H9 (cell line): ENCODE data around the gene TRABD2B. TPM values are rescaled to one million over a fixed set of nuclear protein-coding genes. Genes with fewer than 3 reads are reported as not detected.

ENCODE experiments used
- DNase-seq: peaks from one replicate; pipeline ENCODE4 v3.0.0-alpha.2; 2017
- H2AFZ ChIP-seq: one replicate; pipeline ENCODE4 v1.6.1; 2013; ENCODE audit warnings: mild to moderate bottlenecking, low read length, control low read depth, moderate library complexity
- H2AK5ac ChIP-seq: 2 replicates; pipeline ENCODE4 v1.6.1; 2013; ENCODE audit warnings: low read length, control low read depth, mixed read lengths; ENCODE audit not compliant: insufficient read length
- H2BK120ac ChIP-seq: one replicate; pipeline ENCODE4 v1.6.1; 2013; ENCODE audit warnings: low read depth, mild to moderate bottlenecking, low read length, control low read depth, inconsistent platforms; ENCODE audit not compliant: poor library complexity, severe bottlenecking
- H2BK12ac ChIP-seq: 2 replicates; pipeline ENCODE4 v1.6.1; 2013; ENCODE audit warnings: low read length, control low read depth, mixed read lengths, low read depth; ENCODE audit not compliant: insufficient read length
- H2BK15ac ChIP-seq: 2 replicates; pipeline ENCODE4 v1.6.1; 2013; ENCODE audit warnings: low read depth, low read length, control low read depth
- H2BK20ac ChIP-seq: one replicate; pipeline ENCODE4 v1.6.1; 2013; ENCODE audit warnings: low read depth, mild to moderate bottlenecking, low read length, control low read depth, inconsistent platforms; ENCODE audit not compliant: poor library complexity, severe bottlenecking
- H2BK5ac ChIP-seq: 2 replicates; pipeline ENCODE4 v1.6.1; 2013; ENCODE audit warnings: low read length, control low read depth, mixed read lengths; ENCODE audit not compliant: insufficient read length
- H3K14ac ChIP-seq: 2 replicates; pipeline ENCODE4 v1.6.1; 2013; ENCODE audit warnings: low read length, control low read depth; ENCODE audit not compliant: insufficient read depth
- H3K18ac ChIP-seq: 2 replicates; pipeline ENCODE4 v1.6.1; 2013; ENCODE audit warnings: low read depth, mild to moderate bottlenecking, mixed read lengths, low read length, control low read depth; ENCODE audit not compliant: insufficient read length
- H3K23ac ChIP-seq: 2 replicates; pipeline ENCODE4 v1.6.1; 2013; ENCODE audit warnings: low read length, control low read depth, mixed read lengths, low read depth; ENCODE audit not compliant: insufficient read length
- H3K23me2 ChIP-seq: 2 replicates; pipeline ENCODE4 v1.6.1; 2013; ENCODE audit warnings: low read depth, mild to moderate bottlenecking, mixed read lengths, low read length, control low read depth; ENCODE audit not compliant: insufficient read length, poor library complexity, severe bottlenecking
- H3K27ac ChIP-seq: 2 replicates; pipeline ENCODE4 v1.5.1; 2013; ENCODE audit warnings: low read length, control low read depth, mixed read lengths, low read depth; ENCODE audit not compliant: insufficient read length
- H3K27me3 ChIP-seq: 2 replicates; pipeline ENCODE4 v1.6.1; 2013; ENCODE audit warnings: low read length, control low read depth, inconsistent platforms; ENCODE audit not compliant: insufficient read depth
- H3K4ac ChIP-seq: 2 replicates; pipeline ENCODE4 v1.6.1; 2013; ENCODE audit warnings: low read depth, mild to moderate bottlenecking, control low read depth, inconsistent platforms, low read length, moderate library complexity
- H3K4me1 ChIP-seq: 2 replicates; pipeline ENCODE4 v1.6.1; 2013; ENCODE audit warnings: low read length, control low read depth, inconsistent platforms; ENCODE audit not compliant: insufficient read depth
- H3K4me2 ChIP-seq: 2 replicates; pipeline ENCODE4 v1.6.1; 2013; ENCODE audit warnings: low read length, control low read depth, mixed read lengths; ENCODE audit not compliant: insufficient read length, insufficient read depth
- H3K56ac ChIP-seq: 2 replicates; pipeline ENCODE4 v1.6.1; 2013; ENCODE audit warnings: low read depth, mild to moderate bottlenecking, mixed read lengths, low read length, control low read depth; ENCODE audit not compliant: insufficient read length
- H3K79me1 ChIP-seq: 2 replicates; pipeline ENCODE4 v1.6.1; 2013; ENCODE audit warnings: low read depth, mild to moderate bottlenecking, moderate library complexity, low read length, control low read depth, inconsistent platforms; ENCODE audit not compliant: insufficient read depth, poor library complexity, severe bottlenecking
- H3K79me2 ChIP-seq: 2 replicates; pipeline ENCODE4 v1.6.1; 2013; ENCODE audit warnings: low read length, control low read depth, inconsistent platforms; ENCODE audit not compliant: insufficient read depth
- H3K9ac ChIP-seq: 2 replicates; pipeline ENCODE4 v1.6.1; 2013; ENCODE audit warnings: low read length, control low read depth, mixed read lengths; ENCODE audit not compliant: insufficient read length; ENCODE audit errors: extremely low read depth
- H3K9me3 ChIP-seq: one replicate; pipeline ENCODE4 v1.6.1; 2013; ENCODE audit warnings: low read depth, low read length, inconsistent platforms; ENCODE audit not compliant: control insufficient read depth
- H3T11ph ChIP-seq: one replicate; pipeline ENCODE4 v1.6.1; 2013; ENCODE audit warnings: mild to moderate bottlenecking, low read length, control low read depth, inconsistent platforms
- H4K20me1 ChIP-seq: one replicate; pipeline ENCODE4 v1.6.1; 2013; ENCODE audit not compliant: control insufficient read depth, insufficient read length, insufficient read depth
- H4K5ac ChIP-seq: 2 replicates; pipeline ENCODE4 v1.6.1; 2013; ENCODE audit warnings: low read depth, mild to moderate bottlenecking, mixed read lengths, low read length, control low read depth; ENCODE audit not compliant: insufficient read length
- H4K8ac ChIP-seq: replicated peaks from 2 replicates; pipeline ENCODE4 v1.6.1; 2013; ENCODE audit warnings: low read length, control low read depth, mixed read lengths, low read depth; ENCODE audit not compliant: insufficient read length
- H4K91ac ChIP-seq: 2 replicates; pipeline ENCODE4 v1.6.1; 2013; ENCODE audit warnings: low read depth, mild to moderate bottlenecking, moderate library complexity, mixed read lengths, low read length, control low read depth; ENCODE audit not compliant: insufficient read length
- H3K27ac Mint-ChIP-seq, 3 experiments: 2 replicates in 2 of 3; 3 replicates in 1 of 3; pipeline ENCODE4 v1.8.0; 2020 to 2021; ENCODE audit warnings: mixed read lengths in 3 of 3, mild to moderate bottlenecking in 1 of 3, moderate library complexity in 1 of 3
- H3K27me3 Mint-ChIP-seq: 2 replicates; pipeline ENCODE4 v1.8.0; 2021; ENCODE audit warnings: low read depth, mild to moderate bottlenecking, moderate library complexity, mixed read lengths
- H3K36me3 Mint-ChIP-seq, 3 experiments: 2 replicates in 2 of 3; 3 replicates in 1 of 3; pipeline ENCODE4 v1.8.0; 2020 to 2021; ENCODE audit warnings: low read depth in 3 of 3, mixed read lengths in 3 of 3; ENCODE audit not compliant: insufficient read depth in 1 of 3
- H3K4me1 Mint-ChIP-seq, 2 experiments: 2 replicates each; pipeline ENCODE4 v1.8.0; 2020; ENCODE audit warnings: mixed read lengths in 2 of 2
- H3K4me3 Mint-ChIP-seq, 2 experiments: 2 replicates in 1 of 2; 3 replicates in 1 of 2; pipeline ENCODE4 v1.8.0; 2020 to 2021; ENCODE audit warnings: mild to moderate bottlenecking in 2 of 2, mixed read lengths in 2 of 2, moderate library complexity in 1 of 2
- H3K9me3 Mint-ChIP-seq, 2 experiments: 2 replicates in 1 of 2; 3 replicates in 1 of 2; pipeline ENCODE4 v1.8.0; 2020; ENCODE audit warnings: mild to moderate bottlenecking in 2 of 2, mixed read lengths in 2 of 2, moderate library complexity in 1 of 2
- CTCF ChIP-seq: fragments of 200-600 bp; sonication (generic); conservative IDR thresholded peaks from 3 replicates; pipeline ENCODE4 v1.8.0; 2021; ENCODE audit warnings: antibody characterized with exemption, mild to moderate bottlenecking
- WGBS: extraction: QIAGEN DNeasy Blood & Tissue Kit; methylation state at CpG from one replicate; pipeline ENCODE4 v1.1.7; 2013; ENCODE audit warnings: missing lambda C conversion rate, low lambda C conversion rate, mixed read lengths; ENCODE audit not compliant: insufficient read length; ENCODE audit errors: extremely low coverage; 5-methylcytosine and 5-hydroxymethylcytosine counted together
- total RNA-seq: library from RNA; stranded (reverse); gene quantifications from 2 replicates; pipeline ENCODE4 v1.2.1, GENCODE V29; 2021

TRABD2B gene
- total RNA-seq, 1 experiment from 2014 or later = 2.3 TPM

- Histone ChIP-seq H3K9ac (no peak overlapping the region), H2BK5ac (no peak overlapping the region), H3K27me3 (peaks cover 18% of the 10 kb centered on the region; the same call in 1 of the 2 replicates), H3K9me3 (no peaks in the 10 kb centered on the region), H3K4me1 (no peaks in the 10 kb centered on the region), H3K79me2 (no peaks in the 10 kb centered on the region), H2AFZ (no peak overlapping the region), H3K4me2 (peak overlapping the region; percentile 16), H4K91ac (no peak overlapping the region), H2BK15ac (no peak overlapping the region), H2BK120ac (no peak overlapping the region), H3K56ac (no peak overlapping the region), H3K23ac (no peak overlapping the region), H4K5ac (no peak overlapping the region), H4K8ac (no peak overlapping the region), H3K14ac (no peak overlapping the region), H3K18ac (no peak overlapping the region), H2BK12ac (no peak overlapping the region), H2AK5ac (no peak overlapping the region), H3K79me1 (no peaks in the 10 kb centered on the region), H3K4ac (no peak overlapping the region), H4K20me1 (no peaks in the 10 kb centered on the region), H2BK20ac (no peak overlapping the region), H3K23me2 (peaks cover 7% of the 10 kb centered on the region), H3T11ph (no peak overlapping the region), H3K27ac (no peak overlapping the region)
- no peak for TF ChIP-seq CTCF
- no peaks in the 10 kb centered on the region for H3K36me3 Mint-ChIP-seq
- WGBS = no CpG with 5 or more reads among the region's 13 CpGs
- H3K4me3 Mint-ChIP-seq = peak overlapping the region; percentile 8 to 60; a peak in 4 of 5 replicates
- peaks cover 9 to 11% of the 10 kb centered on the region in 2 experiments for H3K4me1 Mint-ChIP-seq
- no peaks in the 10 kb centered on the region for H3K9me3 Mint-ChIP-seq
- H3K27me3 Mint-ChIP-seq = peaks cover 84% of the 10 kb centered on the region
- DNase-seq = no peak
- H3K27ac Mint-ChIP-seq = no peak overlapping the region
Observed at GRCh38 chr1:47725511-47725991, 271.6 kb downstream of the TRABD2B start.
